ENCODE data around the gene NDUFB4. TPM values are rescaled to one million over a fixed set of nuclear protein-coding genes. Genes with fewer than 3 reads are reported as not detected.
A peak's percentile ranks its signal among the peaks of the same experiment; 100 is the strongest.

Gene NDUFB4
- total RNA-seq, 1 experiment from 2014 or later: 283 TPM

DNA sequence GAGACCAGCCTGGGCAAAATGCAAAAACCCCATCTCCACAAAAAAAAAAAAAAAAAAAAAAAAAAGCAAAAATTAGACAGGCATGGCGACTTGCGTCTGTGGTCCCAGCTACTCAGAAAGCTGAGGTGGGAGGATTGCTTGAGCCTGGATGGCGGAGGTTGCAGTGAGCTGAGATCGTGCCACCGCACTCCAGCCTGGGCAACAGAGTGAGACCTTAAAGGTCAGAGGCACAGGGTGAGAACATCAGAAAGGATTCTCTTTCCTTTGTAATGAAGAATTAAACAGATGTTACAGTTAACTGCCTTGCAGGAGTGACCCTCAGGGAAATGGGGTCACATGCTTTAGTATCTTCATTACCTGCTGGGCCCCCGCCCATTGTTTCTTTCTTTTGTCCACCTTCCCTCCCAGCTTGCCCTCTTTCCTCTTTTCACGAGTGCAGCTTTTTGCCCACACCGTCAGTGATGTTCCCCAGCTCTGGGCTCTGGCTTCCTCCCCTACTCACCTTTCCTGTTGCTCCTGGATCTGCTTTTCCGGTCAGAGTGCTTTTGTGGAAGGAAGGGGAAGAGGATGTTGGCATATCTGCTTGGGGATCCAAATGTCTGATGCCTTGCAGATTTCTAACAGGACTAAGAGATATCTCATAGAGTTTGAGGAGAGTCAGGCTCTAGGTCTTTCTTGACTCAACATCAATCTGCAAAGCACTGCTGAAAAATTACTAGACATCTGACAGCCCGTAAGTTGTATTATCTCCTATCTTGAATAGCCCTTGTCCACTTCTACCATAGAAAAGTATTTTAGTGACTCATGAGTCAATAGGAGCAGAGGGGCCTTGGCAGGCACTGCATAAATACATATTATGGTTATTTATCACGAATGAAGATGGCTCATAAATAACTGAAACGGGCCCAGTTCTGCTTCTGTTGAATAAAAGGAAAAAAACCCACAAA lies 35.6 kb upstream of the NDUFB4 start:
- intact Hi-C loops (cut with micrococcal nuclease): loop anchor here (1.0 to 10.0 kb wide), 7 partner anchors 36 to 968 kb away; partner anchors contain the start of genes GTF2E1, NDUFB4 and RABL3
- Histone ChIP-seq H3K9ac (ENCODE audit: low read length) (no peak overlapping the region), H3F3A (ENCODE audit: low read length, unreplicated experiment) (no peaks in the 10 kb centered on the region), H3K79me2 (ENCODE audit: low read length) (no peaks in the 10 kb centered on the region), H3K9me3 (ENCODE audit: low read length) (no peaks in the 10 kb centered on the region), H3K36me3 (ENCODE audit: low read depth, low read length) (no peaks in the 10 kb centered on the region), H3K4me2 (ENCODE audit: low read length) (peak overlapping the region; percentile 88), H3K9me2 (replicated peaks; ENCODE audit: low read length) (no peaks in the 10 kb centered on the region), H2AFZ (ENCODE audit: low read length) (peak overlapping the region; percentile 48), H3K27ac (ENCODE audit: low read length) (peak overlapping the region; percentile 22), H4K20me1 (ENCODE audit: low read length) (no peaks in the 10 kb centered on the region), H3K27me3 (ENCODE audit: low read length) (no peaks in the 10 kb centered on the region), H3K4me1 (ENCODE audit: insufficient read depth, low read length) (peaks cover 33% of the 10 kb centered on the region), H3K4me3 (ENCODE audit: low read length) (peak overlapping the region; percentile 41; the same call in 1 of the 2 replicates)
- no TSS peak for BruUV-seq (replicated peaks)
- TF ChIP-seq EZH2 (IDR thresholded peaks at IDR 0.05; ENCODE audit: low read length, unreplicated experiment): no peak
- TF ChIP-seq EZH2phosphoT487 (IDR thresholded peaks at IDR 0.05; ENCODE audit: borderline replicate concordance, low read length): no peak
- no peak for TF ChIP-seq CTCF (conservative IDR thresholded peaks at IDR 0.05; ENCODE audit: low read depth, low read length)
- ChIA-PET POLR2A (ENCODE audit: unreplicated experiment) (interaction anchor here (0.5 kb wide), 1 partner anchor 1119 kb away, joined by 4 read pairs; no protein-coding TSS in a partner anchor), CTCF (interaction anchor here (0.5 to 1.5 kb wide), 7 partner anchors 62 to 600 kb away, joined by 3 to 13 read pairs (median 5); no protein-coding TSS in a partner anchor)
- DNase-seq (peak; percentile 71), ATAC-seq (peak; percentile 40)

- BruUV-seq (replicated peaks): no TSS peak
- Histone ChIP-seq H2AFZ (ENCODE audit: low read length) (peak overlapping the region; percentile 48), H3K9me3 (ENCODE audit: low read length) (no peaks in the 10 kb centered on the region), H3K79me2 (ENCODE audit: low read length) (no peaks in the 10 kb centered on the region), H3K9ac (ENCODE audit: low read length) (no peak overlapping the region), H3F3A (ENCODE audit: low read length, unreplicated experiment) (no peaks in the 10 kb centered on the region), H3K9me2 (replicated peaks; ENCODE audit: low read length) (no peaks in the 10 kb centered on the region), H3K4me3 (ENCODE audit: low read length) (peak overlapping the region; percentile 41; the same call in 1 of the 2 replicates), H3K4me2 (ENCODE audit: low read length) (peak overlapping the region; percentile 88), H3K4me1 (ENCODE audit: insufficient read depth, low read length) (peaks cover 33% of the 10 kb centered on the region), H3K27me3 (ENCODE audit: low read length) (no peaks in the 10 kb centered on the region), H3K36me3 (ENCODE audit: low read depth, low read length) (no peaks in the 10 kb centered on the region), H4K20me1 (ENCODE audit: low read length) (no peaks in the 10 kb centered on the region), H3K27ac (ENCODE audit: low read length) (peak overlapping the region; percentile 22; the same call in 1 of the 2 replicates)
- peak; percentile 100 for TF ChIP-seq CTCF (conservative IDR thresholded peaks at IDR 0.05; ENCODE audit: low read depth, low read length)
- TF ChIP-seq EZH2 (IDR thresholded peaks at IDR 0.05; ENCODE audit: low read length, unreplicated experiment): no peak
- TF ChIP-seq EZH2phosphoT487 (IDR thresholded peaks at IDR 0.05; ENCODE audit: borderline replicate concordance, low read length): no peak
- DNase-seq (peak; percentile 84), ATAC-seq (peak; percentile 54)
- intact Hi-C loops (cut with micrococcal nuclease): loop anchor here (1.0 to 10.0 kb wide), 7 partner anchors 35 to 967 kb away; partner anchors contain the start of genes GTF2E1, NDUFB4 and RABL3
- POLR2A ChIA-PET (ENCODE audit: unreplicated experiment): interaction anchor here (0.5 kb wide), 1 partner anchor 1120 kb away, joined by 4 read pairs; no protein-coding TSS in a partner anchor
- CTCF ChIA-PET: interaction anchor here (0.5 to 1.5 kb wide), 7 partner anchors 61 to 599 kb away, joined by 3 to 13 read pairs (median 5); no protein-coding TSS in a partner anchor
Measured at GRCh38 chr3:120561251-120562045, 34.7 kb upstream of the NDUFB4 start.
